GM19238 (cell line): ENCODE measurements around the gene CNIH3.

ENCODE experiments used
- DNase-seq: peaks from one replicate; pipeline ENCODE4 v3.0.0; 2011; ENCODE audit warnings: low spot score; ENCODE audit not compliant: insufficient read length

The CNIH3 gene

GRCh38 chr1:224742349-224742748 is 126.2 kb downstream of the CNIH3 start:
- DNase-seq, result no peak

- DNase-seq, result no peak
Observed at GRCh38 chr1:224743608-224744164, 127.6 kb downstream of the CNIH3 start.

DNA sequence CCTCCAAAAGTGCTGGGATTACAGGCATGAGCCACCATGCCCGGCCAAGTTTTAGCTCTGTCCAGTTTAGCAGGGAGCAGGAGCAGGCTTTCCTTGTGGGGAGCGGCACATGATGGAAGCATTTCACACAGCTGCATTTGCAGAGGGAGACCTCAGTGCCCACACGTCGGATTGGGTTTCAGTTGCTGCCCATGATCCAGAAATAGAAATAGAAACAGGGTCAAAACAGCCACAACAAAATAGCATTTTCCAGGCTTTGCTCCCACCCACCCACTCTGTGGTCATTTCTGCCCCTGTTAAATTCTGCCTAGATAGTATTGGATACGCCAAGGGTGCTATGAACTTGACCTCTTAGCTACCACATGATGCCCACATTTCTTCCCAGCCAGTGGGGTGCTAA is 128.4 kb downstream of the CNIH3 start:
- no peak for DNase-seq

DNA sequence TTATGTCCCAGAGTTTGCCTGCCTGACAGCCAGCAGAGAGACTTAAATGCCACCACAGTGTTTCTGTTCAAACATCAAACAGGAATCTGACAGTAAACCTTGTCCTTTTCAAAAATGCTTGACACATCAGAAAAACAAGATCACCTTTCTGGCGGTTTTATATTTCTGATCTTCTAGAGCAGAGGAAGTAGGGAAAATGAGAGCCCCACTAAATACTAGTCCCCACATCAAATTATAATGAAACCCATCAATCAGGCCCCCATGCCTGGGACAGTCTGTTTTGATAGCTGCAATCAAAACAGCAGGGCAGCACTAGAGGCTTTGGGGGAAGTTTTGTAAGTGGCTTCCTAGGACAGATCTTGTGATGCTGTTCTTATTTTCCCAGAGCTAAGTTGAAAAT is 129.3 kb downstream of the CNIH3 start:
- no peak for DNase-seq

- no peak for DNase-seq
Observed at GRCh38 chr1:224745924-224746323, 129.8 kb downstream of the CNIH3 start.

DNA sequence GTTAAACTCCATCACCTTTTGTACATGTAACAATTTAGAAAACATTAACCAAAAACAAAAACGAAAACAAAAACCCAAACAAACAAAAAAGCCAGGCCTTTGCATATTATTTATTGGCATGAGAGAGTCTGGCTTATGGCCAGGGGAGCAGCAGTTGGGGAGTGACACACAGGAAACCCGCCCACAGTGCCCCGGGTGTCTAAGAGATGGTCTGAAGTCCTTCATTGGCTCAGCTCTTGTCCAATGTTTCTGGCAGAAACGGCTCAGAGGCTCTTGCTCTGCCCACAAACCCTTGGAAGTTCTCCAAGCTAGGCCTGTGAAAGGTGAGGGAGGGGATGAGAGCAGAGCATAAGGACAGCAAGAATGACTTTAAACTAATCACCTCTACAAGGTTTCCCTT is 131.5 kb downstream of the CNIH3 start:
- no peak for DNase-seq

DNA sequence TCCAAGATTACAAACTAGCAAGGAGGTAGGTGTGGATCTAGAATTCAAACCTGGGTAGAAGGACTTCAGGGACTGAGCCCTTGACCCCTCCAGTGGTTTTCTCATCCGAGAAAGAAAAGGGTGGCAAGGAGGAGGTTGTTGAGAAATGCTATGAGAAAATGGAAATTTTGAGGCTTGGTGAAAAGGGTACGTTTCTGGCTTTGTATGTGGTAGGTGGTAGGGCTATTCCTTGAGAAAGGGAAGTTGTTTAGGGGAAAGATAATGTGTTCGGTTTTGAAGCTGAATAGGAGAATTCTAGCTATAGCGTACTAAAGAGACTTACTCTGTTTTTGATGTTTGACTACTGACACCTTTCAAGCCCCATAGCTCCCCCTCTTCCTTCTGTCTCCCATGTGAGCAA is 133.8 kb downstream of the CNIH3 start:
- no peak for DNase-seq

GRCh38 chr1:224751624-224752311 is 135.7 kb downstream of the CNIH3 start:
- DNase-seq, result no peak

- DNase-seq, result no peak
Observed at GRCh38 chr1:224753491-224753890, 137.4 kb downstream of the CNIH3 start.

DNA sequence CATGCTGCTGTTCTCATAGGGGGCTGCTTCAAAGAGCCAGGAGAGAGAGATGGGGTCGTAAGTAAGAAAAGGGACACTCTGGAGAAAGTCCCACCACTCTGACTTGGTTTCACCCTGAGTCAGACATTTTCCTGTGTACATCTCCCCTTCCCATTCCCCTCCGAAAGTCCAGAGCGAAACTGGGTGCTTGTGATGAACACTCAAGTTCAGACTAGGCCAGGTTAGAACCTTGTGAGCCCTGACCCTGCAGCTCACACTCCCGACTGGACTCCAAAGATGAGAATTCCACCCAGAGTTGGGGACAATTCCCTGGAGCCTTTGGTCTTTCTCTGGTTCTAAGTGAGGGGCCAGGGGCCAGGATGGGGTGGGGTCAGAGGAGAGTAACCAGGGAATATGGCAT is 139.5 kb downstream of the CNIH3 start:
- DNase-seq, result no peak

GRCh38 chr1:224757508-224757907 is 141.4 kb downstream of the CNIH3 start:
- DNase-seq, result no peak

GRCh38 chr1:224759135-224759534 is 143.0 kb downstream of the CNIH3 start:
- DNase-seq, result no peak

DNA sequence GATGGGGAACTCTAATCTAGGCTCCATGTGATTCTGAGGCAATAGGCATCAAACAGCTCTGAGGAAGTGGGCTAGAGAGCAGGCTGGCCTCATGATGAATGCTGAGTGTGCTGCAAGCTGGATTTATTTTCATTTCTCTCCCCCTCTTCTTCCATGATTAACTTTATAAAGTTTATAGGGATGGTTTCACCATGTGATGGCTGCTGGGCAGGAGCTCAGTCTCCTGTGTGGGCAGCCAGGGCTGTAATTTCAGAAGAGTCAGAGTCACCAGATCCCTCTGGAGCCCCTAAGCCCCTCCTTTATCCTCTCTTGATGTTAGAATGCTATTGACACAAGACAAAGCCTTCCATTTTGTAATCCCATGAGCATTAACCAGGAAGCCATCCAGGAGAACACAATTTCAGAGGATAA is 143.6 kb downstream of the CNIH3 start:
- no peak for DNase-seq

DNA sequence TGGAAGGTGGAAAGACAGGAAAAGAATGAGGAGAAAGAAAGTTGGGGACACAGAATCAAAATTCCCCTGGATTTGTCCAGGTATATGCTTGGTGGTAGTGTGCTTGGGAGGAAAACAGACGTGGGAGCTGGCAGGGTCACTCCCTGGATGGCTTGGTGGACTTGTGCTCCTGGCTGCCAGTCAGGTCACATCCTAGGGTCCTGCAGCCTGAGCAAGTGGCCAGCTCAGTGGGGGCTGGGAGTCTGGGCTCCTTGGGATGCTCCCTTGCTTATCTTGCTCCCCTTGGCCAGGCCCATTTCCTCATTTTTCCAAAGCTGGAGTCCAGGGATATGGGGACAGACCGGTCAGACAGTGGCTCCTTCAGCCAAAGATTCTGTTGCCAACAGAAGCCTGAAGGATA is 144.0 kb downstream of the CNIH3 start:
- DNase-seq, result no peak

- no peak for DNase-seq
Observed at GRCh38 chr1:224761245-224761644, 145.1 kb downstream of the CNIH3 start.

DNA sequence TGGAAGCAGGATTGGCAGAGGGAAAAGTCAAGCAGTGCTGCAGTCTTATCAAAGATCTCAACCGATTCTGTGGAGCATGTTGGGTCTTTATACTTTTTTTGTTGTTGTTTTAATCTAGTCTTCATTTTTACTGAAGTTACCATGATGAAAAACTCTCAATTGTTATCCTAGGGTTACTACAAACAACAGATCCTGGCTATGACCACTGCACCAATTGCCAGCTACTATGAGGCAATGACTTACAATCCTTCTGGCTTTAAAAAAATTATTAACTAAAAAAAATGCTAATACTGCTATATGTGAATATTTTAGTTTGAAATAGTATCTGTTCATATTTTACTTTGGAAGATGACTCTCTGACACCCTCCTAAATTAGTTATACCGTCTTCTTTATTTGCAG is 145.9 kb downstream of the CNIH3 start:
- no peak for DNase-seq

- DNase-seq, result no peak
Observed at GRCh38 chr1:224762701-224763100, 146.6 kb downstream of the CNIH3 start.

GRCh38 chr1:224763126-224763775 is 147.1 kb downstream of the CNIH3 start:
- no peak for DNase-seq

GRCh38 chr1:224766266-224766665 is 150.1 kb downstream of the CNIH3 start:
- DNase-seq, result no peak

DNA sequence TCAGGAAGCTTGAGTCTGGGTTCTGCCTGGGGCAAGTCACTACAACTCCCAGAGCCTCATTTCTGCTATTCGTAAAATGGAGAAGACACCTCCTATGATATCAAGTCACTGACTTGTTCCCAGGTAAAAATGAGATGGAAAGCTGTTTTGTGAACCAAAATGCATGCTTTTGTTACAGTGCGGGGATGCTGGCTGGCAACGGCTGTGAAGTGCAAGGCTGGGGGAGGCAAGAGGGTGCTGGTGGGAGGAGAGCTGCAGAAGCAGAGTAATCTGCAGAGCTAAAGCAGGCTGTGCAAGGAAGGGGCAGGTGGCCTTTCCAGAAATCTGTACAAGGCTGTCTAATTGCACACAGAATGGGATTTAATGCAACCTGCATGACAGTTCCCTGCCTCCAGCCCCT is 150.9 kb downstream of the CNIH3 start:
- no peak for DNase-seq

DNA sequence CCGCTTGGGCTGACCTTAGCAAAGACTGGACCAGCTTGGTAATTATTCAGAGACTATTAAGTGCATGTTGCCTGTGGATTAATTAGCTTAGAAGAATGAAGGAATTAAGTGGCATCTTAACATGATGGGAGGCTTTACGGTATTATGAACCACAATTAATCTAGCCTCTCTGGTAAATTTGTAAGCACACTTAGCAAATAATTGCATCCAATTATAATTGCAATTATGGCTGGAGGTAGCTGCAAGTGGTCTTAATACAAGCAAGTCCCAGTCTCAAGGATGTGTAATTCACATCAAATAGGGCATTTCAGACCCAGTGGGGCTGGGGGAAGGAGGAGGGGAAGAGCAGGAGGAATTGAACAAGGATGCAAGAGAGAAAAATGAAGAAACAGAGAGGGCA is 151.6 kb downstream of the CNIH3 start:
- DNase-seq, result no peak

GRCh38 chr1:224768971-224769370 is 152.9 kb downstream of the CNIH3 start:
- no peak for DNase-seq
